H1 (cell line): ENCODE measurements around the gene NCAPD2. TPM values are rescaled to one million over a fixed set of nuclear protein-coding genes. Genes with fewer than 3 reads are reported as not detected.

Source experiments
- CBX8 ChIP-seq: fragments of 300-800, 300-1000 bp; sonication (generic); IDR thresholded peaks from 2 replicates; pipeline ENCODE4 v1.7.1; 2016; ENCODE audit warnings: low read depth, low read length, borderline replicate concordance
- polyA plus RNA-seq, 7 experiments: library from polyadenylated mRNA; depleted of rRNA in 3 of 7; stranded (reverse) in 5 of 7; unstranded in 2 of 7; fragments of >200 nt in 5 of 7; fragments of 200-250 nt in 2 of 7; gene quantifications; 1 replicate in 5 of 7; 2 replicates in 1 of 7; 4 replicates in 1 of 7; pipeline versions ENCODE4 v1.2.1 to v1.2.3, GENCODE V29; 2011 to 2013; ENCODE audit warnings: missing spikeins in 2 of 7, mixed read lengths in 2 of 7
- total RNA-seq: library from RNA; stranded (reverse); fragmentation: NEBNext Ultra II Directional; extraction: Animal tissue kit (Norgen Biotek cat#: 25700); gene quantifications from 2 replicates; pipeline ENCODE4 v1.2.1, GENCODE V29; 2021

The NCAPD2 gene
- total and polyA plus RNA-seq, 2 of the 8 experiments (the other 6 are each of a cell fraction or from before 2014, with no cell fraction given) = 55.8 to 132 TPM

DNA sequence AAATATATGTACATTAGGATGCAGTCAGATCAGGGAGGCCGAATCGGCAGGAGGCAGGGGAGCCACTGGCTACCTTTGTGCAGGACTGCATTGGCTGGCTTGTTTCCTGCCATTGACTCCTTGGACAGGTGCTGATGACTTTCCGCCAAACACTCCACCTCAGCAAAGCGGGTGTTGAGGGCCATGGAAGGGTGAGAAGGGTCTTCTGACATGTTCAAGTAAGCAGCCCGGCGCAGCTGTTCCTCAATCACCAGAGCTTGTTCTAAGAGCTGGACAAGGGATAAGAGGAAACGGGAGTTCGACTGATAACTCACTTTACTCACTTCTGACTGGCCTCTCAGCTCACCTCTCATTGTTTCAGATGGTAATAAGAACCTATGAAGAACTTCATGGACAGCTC is 79.1 kb downstream of the NCAPD2 start (continued):
- TF ChIP-seq CBX8 = no peak
